Endothelial cell of umbilical vein (primary cell): ENCODE measurements around the gene GPATCH2L.

Experiments
- CTCF ChIP-seq, 2 donors: IDR thresholded peaks; 1 replicate in 1 of 2; 2 replicates in 1 of 2; pipeline ENCODE4 v1.5.1; 2011; ENCODE audit warnings: low read length in 2 of 2, mild to moderate bottlenecking in 2 of 2, moderate library complexity in 2 of 2, control low read depth in 1 of 2, inconsistent platforms in 1 of 2, low read depth in 1 of 2; ENCODE audit not compliant: insufficient read depth in 1 of 2; ENCODE audit errors: extremely low read depth in 1 of 2
- EZH2 ChIP-seq: IDR thresholded peaks from 2 replicates; pipeline ENCODE4 v1.6.1; 2012; ENCODE audit warnings: borderline replicate concordance, low read depth, mild to moderate bottlenecking, moderate library complexity, low read length, inconsistent platforms; ENCODE audit not compliant: severe bottlenecking
- FOS ChIP-seq: IDR thresholded peaks from 2 replicates; pipeline ENCODE4 v1.6.1; 2011; ENCODE audit warnings: mild to moderate bottlenecking, low read length, moderate library complexity, borderline replicate concordance; ENCODE audit not compliant: insufficient read depth
- JUN ChIP-seq: IDR thresholded peaks from 2 replicates; pipeline ENCODE4 v1.6.1; 2011; ENCODE audit warnings: borderline replicate concordance, low read depth; ENCODE audit not compliant: insufficient read length, insufficient read depth
- MAX ChIP-seq: IDR thresholded peaks from 2 replicates; pipeline ENCODE4 v1.6.1; 2011; ENCODE audit not compliant: insufficient read depth, insufficient read length
- POLR2A ChIP-seq: IDR thresholded peaks from 2 replicates; pipeline ENCODE4 v1.6.1; 2012; ENCODE audit warnings: low read depth, mild to moderate bottlenecking, control low read depth, low read length

- TF ChIP-seq EZH2 (no peak), CTCF (IDR thresholded peaks at IDR 0.05; ENCODE audit: extremely low read depth in 1 of 2, insufficient read depth in 1 of 2, low read depth in 1 of 2, low read length in 2 of 2) (no peak), JUN (no peak), MAX (no peak), POLR2A (no peak), FOS (no peak)
These were observed 23.3 kb downstream of the GPATCH2L start for GRCh38 chr14:76174982-76175381.
